Amniotic epithelial cell (primary cell): ENCODE results near the gene LCNL1.

ENCODE experiments used
- DNase-seq: peaks from one replicate; pipeline ENCODE4 v3.0.0-alpha.2; 2010; ENCODE audit warnings: low read depth

LCNL1 gene

DNA sequence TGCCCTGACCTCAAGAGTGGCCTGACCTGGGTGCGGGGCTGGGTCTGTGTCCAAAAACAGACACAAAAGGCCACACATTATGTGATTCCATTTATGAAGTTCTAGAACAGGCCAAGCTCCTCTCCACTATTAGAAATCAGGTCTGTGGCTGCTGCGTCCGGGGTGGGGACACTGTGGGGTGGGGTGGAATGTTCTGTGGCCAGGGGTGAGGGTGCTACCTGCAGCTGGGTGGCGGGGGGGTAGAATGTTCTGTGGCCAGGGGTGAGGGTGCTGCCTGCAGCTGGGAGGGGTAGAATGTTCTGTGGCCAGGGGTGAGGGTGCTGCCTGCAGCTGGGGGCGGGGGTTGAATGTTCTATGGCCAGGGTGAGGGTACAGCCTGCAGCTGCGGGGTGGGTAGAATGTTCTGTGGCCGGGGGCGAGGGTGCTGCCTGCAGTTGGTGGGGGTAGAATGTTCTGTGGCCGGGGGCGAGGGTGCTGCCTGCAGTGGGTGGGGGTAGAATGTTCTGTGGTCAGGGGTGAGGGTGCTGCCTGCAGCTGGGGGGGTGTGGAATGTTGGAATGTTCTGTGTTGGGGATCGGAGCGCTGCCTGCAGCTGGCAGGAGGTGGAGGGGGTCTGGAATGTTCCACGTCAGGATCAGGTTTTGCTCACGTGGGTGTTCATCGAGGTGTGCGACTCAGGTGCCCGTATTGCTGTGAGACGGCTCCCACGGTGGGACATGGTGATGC is 22.4 kb upstream of the LCNL1 start:
- no peak for DNase-seq

GRCh38 chr9:136960938-136961275 is 21.9 kb upstream of the LCNL1 start:
- no peak for DNase-seq

DNA sequence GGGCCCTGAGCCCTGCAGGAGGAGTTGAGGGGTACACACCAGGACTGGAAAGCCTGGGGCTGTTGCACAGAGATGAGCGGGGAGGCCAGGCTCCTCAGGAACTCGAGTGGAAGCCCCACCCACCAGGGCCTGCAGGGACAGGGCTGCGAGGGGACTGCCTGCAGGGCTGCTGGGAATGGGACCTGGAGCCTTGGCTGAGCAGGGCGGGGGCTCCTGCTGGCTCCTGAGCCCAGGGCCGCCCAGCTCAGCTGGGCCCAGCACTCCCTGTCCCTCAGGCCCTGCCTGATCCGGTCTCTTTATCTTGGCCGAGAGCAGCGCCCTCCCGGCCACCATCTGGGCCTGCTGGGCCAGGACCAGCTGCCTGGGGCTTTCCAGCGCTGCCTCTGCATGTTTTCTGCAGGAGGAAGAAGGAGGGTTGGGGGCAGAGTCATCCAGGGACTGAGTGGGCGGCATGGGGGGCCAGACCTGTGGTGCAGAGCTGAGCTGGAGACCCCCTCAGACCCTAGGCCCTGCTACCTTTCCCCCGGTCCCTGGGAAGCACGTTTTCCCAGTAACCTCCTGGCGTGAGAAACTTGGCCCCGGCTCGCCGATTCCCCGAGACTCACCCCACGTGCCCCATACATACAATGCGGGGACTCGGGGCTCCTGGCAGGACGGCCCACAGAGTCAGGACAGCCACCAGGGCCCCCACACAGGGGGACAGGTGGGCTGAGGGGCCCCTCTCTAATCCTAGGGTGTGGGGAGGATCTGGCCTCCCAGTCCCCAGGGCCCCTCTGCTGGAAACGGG is 21.3 kb upstream of the LCNL1 start:
- DNase-seq = no peak

DNA sequence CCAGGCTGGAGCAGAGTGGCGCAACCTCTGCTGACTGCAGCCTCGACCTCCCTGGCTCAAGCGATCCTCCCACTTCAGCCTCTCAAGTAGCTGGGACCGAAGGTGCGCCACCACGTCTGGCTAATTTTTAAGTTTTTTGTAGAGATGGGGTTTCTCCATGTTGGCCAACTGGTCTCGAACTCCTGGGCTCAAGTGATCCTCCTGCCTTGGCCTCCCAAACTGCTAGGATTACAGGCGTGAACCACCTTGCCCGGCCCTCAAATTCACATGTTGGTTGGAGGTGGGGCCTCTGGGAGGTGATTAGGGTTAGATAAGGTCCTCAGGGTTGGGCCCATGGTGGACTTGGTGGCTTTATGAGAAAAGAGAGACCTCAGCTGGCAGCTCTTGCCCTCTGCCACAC is 20.6 kb upstream of the LCNL1 start:
- DNase-seq = no peak

- DNase-seq = no peak
Measured at GRCh38 chr9:136962701-136963248, 20.0 kb upstream of the LCNL1 start.

- no peak for DNase-seq
Measured at GRCh38 chr9:136963341-136963740, 19.5 kb upstream of the LCNL1 start.

DNA sequence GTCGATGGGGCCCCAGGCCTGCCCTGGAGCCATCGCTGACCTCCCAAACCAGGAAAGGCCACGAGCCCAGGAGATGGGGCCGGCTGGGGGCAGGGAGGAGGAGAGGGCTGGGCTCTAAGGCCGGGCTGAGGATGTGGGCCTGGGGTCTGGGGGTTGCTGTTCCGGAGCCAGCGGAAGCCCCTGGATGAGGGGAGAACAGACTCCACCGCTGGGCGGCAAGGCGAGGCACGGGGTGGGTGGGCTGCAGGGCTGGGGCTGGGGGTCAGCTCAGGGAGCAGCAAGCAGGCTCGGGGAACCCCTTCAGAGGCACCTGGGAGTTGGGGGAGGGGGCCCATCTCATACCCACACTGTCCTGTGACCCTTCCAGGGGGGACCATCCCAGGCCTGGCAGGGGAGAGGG is 19.0 kb upstream of the LCNL1 start:
- no peak for DNase-seq

- DNase-seq = no peak
Measured at GRCh38 chr9:136964171-136964689, 18.6 kb upstream of the LCNL1 start.

DNA sequence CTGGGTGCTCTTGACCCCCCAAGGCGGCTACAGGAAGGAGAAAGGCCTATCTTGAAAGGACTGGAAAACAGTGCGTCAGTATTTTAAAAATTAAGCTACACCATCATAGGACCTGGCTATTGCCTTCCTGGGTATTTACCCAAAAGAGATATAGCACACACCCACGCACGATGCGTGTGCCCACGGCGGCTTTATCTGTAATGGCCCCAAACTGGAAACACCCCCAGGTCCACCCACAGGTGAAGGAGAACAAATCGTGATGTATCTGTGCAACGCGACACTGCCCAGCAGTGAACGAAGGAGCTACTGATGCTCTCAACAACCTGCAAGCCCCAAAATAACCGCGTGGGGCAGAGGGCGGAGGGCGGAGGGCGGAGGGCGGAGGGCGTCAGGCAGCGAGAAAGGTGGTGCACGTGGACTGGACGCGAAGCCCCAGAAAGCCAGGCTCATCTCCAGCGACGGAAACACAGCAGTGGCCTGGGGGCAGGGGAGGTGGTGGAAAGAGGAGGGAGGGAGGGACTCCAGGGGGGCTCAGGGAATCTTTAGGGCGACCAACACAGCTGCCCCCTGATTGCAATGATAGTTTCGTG is 17.9 kb upstream of the LCNL1 start:
- DNase-seq = no peak

- no peak for DNase-seq
Measured at GRCh38 chr9:136965771-136966484, 16.9 kb upstream of the LCNL1 start.

DNA sequence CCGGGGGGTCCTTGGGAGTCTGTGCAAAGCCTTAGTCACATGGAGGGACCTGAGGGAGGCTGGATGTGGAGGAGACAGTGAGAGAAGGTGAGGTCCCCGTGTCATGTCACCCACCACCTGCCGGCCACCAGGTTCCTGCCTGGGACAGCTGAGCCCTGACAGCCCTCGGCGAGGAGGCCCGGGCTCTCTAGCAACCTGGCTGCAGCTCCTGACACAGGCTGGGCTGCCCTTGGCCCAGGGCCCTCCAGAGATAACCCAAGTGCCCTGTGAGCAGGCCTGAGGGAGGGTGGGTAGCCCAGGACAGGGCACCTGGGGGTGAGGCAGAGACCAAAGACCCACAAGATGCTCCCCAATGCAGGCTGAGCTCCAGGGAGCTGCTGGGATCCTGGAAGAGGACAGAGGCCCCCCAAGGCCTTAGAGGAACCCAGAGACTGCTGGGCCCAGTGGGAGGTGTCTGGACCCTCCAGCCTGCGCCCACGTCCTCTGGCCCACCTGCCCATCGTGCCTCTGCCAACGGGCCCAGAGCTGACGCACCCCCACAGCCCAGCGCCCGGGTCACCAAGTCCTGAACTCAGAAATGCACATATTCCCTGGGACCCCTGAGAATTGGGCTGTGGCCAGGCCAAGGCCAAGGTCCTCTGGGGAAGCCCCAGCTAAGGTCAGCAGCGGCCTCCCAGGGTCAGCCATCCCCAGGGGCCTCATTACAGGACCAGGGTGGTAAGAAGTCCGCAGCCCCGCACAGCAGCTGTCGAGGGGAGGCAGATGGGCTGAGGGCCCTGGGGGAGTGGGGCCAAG is 14.3 kb upstream of the LCNL1 start:
- DNase-seq = no peak

GRCh38 chr9:136969150-136969549 is 13.6 kb upstream of the LCNL1 start:
- DNase-seq = no peak

GRCh38 chr9:136969774-136970173 is 13.0 kb upstream of the LCNL1 start:
- DNase-seq = no peak

DNA sequence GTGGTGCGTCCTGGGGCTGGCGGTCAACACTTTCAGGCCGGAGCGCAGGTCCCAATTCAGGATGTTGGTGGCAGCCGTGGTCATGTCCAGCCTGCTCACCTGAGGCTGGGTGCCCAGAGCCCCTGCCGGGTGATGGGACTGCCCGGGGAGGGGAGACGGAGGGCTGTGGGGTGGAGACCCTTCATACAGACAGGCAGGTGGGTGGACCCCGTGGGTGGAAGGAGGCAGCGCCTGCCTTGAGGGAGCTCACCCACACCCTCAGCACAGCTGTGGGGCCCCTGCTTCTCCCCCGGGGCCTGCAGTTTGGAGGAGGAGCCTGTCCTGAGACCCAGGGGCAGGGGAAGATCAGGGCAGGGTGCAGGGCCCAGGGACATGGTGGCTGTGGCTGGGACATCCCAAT is 12.4 kb upstream of the LCNL1 start:
- DNase-seq = no peak

DNA sequence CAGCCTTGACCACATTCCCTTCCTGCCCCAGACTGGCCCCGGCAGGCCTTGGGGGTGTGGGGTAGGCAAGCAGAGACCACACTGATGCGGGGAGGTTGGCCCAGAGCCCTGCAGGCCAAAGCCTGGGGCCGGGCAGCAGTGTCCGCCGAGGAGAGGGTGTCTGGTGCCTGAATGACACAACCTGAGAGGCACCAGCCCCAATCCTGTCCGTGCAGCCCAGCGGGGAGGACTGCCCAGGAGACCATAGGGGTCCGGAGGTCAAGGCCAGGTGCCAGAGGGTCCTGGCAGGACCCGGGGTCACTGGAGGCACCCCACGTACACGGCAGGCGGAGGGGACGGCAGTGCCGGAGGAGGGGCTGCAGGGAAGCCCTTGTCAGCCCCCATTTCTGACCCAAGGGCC is 11.0 kb upstream of the LCNL1 start:
- no peak for DNase-seq

DNA sequence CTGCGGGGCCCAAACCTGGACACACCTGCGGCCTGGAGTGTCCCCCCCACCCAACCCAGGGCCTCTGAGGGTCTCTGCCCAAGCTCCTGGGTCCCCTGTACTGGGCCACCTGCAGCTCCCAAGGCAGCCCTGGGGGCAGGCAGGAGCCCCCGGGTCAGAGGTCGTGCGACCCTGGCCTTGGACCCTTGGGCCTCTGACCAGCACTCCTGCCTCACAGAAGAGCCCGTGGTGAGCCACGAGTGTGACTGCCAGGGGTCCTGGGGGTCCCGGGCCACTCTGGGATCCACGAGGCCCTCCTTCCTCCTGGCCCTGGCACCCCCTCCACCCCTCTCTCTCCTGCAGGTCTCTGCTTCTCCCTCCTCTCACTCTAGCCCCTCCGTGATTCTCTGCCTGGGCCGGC is 10.5 kb upstream of the LCNL1 start:
- no peak for DNase-seq

DNA sequence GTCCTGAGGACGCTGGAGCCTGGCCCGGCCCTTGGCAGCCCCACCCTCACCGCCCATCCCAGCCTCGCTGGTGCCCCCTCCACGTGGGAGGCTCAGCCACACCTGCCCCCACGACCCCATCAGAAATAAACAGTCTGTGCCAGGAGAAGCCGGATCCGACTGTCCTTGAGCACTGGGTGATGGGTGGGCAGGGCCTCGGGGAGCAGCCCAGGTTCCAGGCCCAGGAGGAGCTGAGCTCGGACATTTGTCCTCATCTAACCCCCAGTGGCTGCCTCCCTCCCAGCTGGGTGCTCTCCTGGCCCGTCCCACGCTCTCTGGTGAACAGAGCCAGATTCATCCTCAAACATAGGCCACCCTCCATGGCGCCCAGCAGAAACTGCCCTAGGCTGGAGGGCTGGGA is 10.1 kb upstream of the LCNL1 start:
- no peak for DNase-seq

- DNase-seq = no peak
Measured at GRCh38 chr9:136973618-136974617, 8.9 kb upstream of the LCNL1 start.

- DNase-seq = no peak
Measured at GRCh38 chr9:136974817-136975535, 7.8 kb upstream of the LCNL1 start.
